Measurements from ENCODE around the gene DVL3.

DNA sequence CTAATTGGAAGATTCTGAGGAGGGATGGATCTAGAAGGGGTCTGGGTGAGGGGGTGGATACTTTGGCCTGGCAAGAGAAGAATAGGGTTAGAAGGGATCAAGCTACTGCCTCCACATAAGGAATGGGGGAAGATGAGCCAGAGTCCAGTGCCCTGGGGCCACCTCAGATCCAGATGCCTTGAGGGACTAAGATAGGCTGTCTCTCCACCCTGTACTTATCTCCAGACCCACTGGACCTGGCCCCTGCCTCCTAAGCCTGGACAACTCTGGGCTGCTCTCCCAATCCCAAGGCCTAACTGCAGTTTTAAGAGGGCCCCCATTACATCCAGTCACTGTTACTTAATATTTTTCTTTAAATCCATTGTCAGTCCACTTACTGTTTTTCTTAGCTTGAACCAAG lies 2.0 kb downstream of the DVL3 start:
- TF ChIP-seq POLR2A (IDR thresholded peaks at IDR 0.05) (no peak), CTCF (IDR thresholded peaks at IDR 0.05) (no peak)

Measured in heart left ventricle (tissue), 13 donors.